OCI-LY7 (cell line): ENCODE measurements around the gene MOGAT2. TPM values are rescaled to one million over a fixed set of nuclear protein-coding genes. Genes with fewer than 3 reads are reported as not detected.

Experiments
- BruUV-seq: library from RNA; stranded (reverse); fragments of 400-500 nt; replicated peaks from 2 replicates; lab custom pipeline; 2021; lab: Mats Ljungman, UMichigan
- CTCF ChIA-PET: fragments of 300-600 bp; sonication (Branson Sonifier 250); formaldehyde crosslinking; loops from one replicate; lab custom pipeline; 2022; ENCODE audit warnings: antibody characterized with exemption; ENCODE audit not compliant: unreplicated experiment; lab: Charles Lee
- POLR2A ChIA-PET: fragments of 300-600 bp; sonication (Branson Sonifier 250); formaldehyde crosslinking; loops from one replicate; lab custom pipeline; 2022; ENCODE audit warnings: antibody characterized with exemption; lab: Charles Lee
- DNase-seq: peaks from one replicate; pipeline ENCODE4 v3.0.0-alpha.2; 2015; ENCODE audit warnings: low spot score
- H2AFZ ChIP-seq: fragments of 200-600 bp; sonication (generic), shearing (Covaris generic); 2 replicates; pipeline ENCODE4 v1.6.1; 2014; ENCODE audit warnings: mild to moderate bottlenecking, antibody characterized with exemption, low read length, moderate library complexity
- H3K27ac ChIP-seq: fragments of 200-600 bp; sonication (generic); 2 replicates; pipeline ENCODE4 v1.5.1; 2014; ENCODE audit warnings: mixed run types, low read depth, mild to moderate bottlenecking, moderate library complexity, low read length, inconsistent platforms; ENCODE audit not compliant: poor library complexity, severe bottlenecking
- H3K36me3 ChIP-seq: fragments of 200-600 bp; sonication (generic); 2 replicates; pipeline ENCODE4 v1.6.1; 2014; ENCODE audit warnings: mild to moderate bottlenecking, antibody characterized with exemption, low read length, moderate library complexity, mixed read lengths; ENCODE audit not compliant: insufficient read depth
- H3K4me1 ChIP-seq: fragments of 200-600 bp; sonication (generic); 2 replicates; pipeline ENCODE4 v1.5.1; 2014; ENCODE audit warnings: mild to moderate bottlenecking, low read length; ENCODE audit not compliant: insufficient read depth, poor library complexity, severe bottlenecking
- H3K4me2 ChIP-seq: fragments of 200-600 bp; sonication (generic); 2 replicates; pipeline ENCODE4 v1.6.1; 2014; ENCODE audit warnings: mild to moderate bottlenecking, low read length
- H3K4me3 ChIP-seq: fragments of 200-600 bp; sonication (generic); 2 replicates; pipeline ENCODE4 v1.5.1; 2014; ENCODE audit warnings: mild to moderate bottlenecking, low read depth, low read length; ENCODE audit not compliant: poor library complexity, severe bottlenecking
- H3K79me2 ChIP-seq: fragments of 200-600 bp; sonication (generic); 2 replicates; pipeline ENCODE4 v1.6.1; 2016; ENCODE audit warnings: low read depth, mild to moderate bottlenecking, low read length, moderate library complexity, mixed read lengths; ENCODE audit not compliant: insufficient read depth
- H3K9me2 ChIP-seq: fragments of 200-600 bp; sonication (generic); 2 replicates; pipeline ENCODE4 v1.6.1; 2016; ENCODE audit warnings: mild to moderate bottlenecking, low read length, mixed read lengths; ENCODE audit not compliant: insufficient read depth
- H3K9me3 ChIP-seq: fragments of 200-600 bp; sonication (generic); 2 replicates; pipeline ENCODE4 v1.6.1; 2014; ENCODE audit warnings: mild to moderate bottlenecking, mixed run types, low read length, mixed read lengths
- H4K20me1 ChIP-seq: fragments of 200-600 bp; sonication (generic); 2 replicates; pipeline ENCODE4 v1.6.1; 2014; ENCODE audit warnings: mild to moderate bottlenecking, antibody characterized with exemption, low read length, moderate library complexity, mixed read lengths; ENCODE audit not compliant: insufficient read depth
- EZH2phosphoT487 ChIP-seq: fragments of 200-600 bp; sonication (generic); IDR thresholded peaks from 2 replicates; pipeline ENCODE4 v1.6.1; 2018; ENCODE audit warnings: low read depth, borderline replicate concordance, mild to moderate bottlenecking, mixed run types, antibody characterized with exemption, low read length, moderate library complexity, mixed read lengths
- intact Hi-C: fragments of 100-400 bp; cut with micrococcal nuclease; formaldehyde crosslinking; loops from one replicate; pipeline ENCODE4 v1.10.0; 2022; ENCODE audit not compliant: unreplicated experiment
- total RNA-seq, 2 experiments: library from RNA; depleted of rRNA in 1 of 2; stranded (reverse); fragments of >200 nt in 1 of 2; shearing (Covaris generic) in 1 of 2; gene quantifications; 2 replicates each; pipeline ENCODE4 v1.2.3, GENCODE V29; 2014 to 2022
- TF ChIP-seq, protein P1 (sequence below): fragments of 200-600 bp; sonication (generic); conservative IDR thresholded peaks from 2 replicates; pipeline ENCODE4 v1.5.1; 2014; ENCODE audit warnings: mild to moderate bottlenecking, antibody characterized with exemption, low read length, moderate library complexity, mixed read lengths

MOGAT2 gene
- total RNA-seq, 2 experiments from 2014 or later: not detected

DNA sequence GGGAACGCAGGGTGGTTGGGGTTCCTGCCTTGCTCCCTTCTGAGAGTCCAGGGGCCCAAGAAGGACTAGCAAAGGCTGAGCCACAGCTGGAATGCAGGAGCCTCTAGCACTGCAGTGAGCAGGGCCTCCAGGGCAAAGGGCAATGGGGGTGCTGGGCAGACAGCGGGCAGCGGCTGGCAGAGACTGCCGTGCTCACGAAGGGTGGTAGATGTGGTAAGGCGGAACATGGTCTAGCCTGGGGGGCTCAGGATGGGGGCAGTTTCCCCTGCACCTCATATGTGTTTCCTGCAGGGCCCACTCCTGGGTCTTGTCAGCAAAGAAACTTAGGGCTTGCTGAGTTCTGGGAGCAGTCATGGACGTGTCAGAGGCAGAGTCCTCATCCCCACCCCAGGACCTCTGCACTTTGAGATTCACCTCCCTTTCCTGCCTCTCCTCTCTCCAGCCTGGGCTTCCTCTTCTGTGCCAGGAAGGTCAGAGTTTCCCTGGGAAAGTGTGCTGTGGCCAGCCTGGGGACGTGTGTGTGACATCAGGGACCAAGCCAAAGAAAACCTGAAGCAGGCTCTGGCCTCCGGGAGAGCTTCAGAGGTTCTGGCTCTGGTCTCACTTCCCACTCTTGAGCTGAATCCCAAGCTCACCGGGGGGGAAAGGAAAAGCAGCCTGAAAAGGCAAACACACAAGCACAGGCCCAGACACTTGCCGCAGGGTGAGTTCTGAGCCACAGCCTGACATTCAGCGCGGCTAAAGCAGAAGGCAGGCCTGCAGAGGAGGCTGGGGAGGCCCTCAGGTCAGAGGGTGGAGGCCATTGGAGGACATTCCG, 4.4 kb downstream of the MOGAT2 start:
- POLR2A ChIA-PET: no interaction called here
- Histone ChIP-seq H2AFZ (no peak overlapping the region), H4K20me1 (no peaks in the 10 kb centered on the region), H3K79me2 (no peaks in the 10 kb centered on the region), H3K4me3 (no peak overlapping the region), H3K4me2 (no peak overlapping the region), H3K9me2 (no peaks in the 10 kb centered on the region), H3K27ac (no peak overlapping the region), H3K4me1 (no peaks in the 10 kb centered on the region), H3K9me3 (no peaks in the 10 kb centered on the region), H3K36me3 (no peaks in the 10 kb centered on the region)
- intact Hi-C loops: loop anchor here (5.0 kb wide), 1 partner anchor 145 kb away; no protein-coding TSS in a partner anchor
- no TSS peak for BruUV-seq
- DNase-seq: no peak
- CTCF ChIA-PET: no interaction called here
- TF ChIP-seq, protein P1, sequence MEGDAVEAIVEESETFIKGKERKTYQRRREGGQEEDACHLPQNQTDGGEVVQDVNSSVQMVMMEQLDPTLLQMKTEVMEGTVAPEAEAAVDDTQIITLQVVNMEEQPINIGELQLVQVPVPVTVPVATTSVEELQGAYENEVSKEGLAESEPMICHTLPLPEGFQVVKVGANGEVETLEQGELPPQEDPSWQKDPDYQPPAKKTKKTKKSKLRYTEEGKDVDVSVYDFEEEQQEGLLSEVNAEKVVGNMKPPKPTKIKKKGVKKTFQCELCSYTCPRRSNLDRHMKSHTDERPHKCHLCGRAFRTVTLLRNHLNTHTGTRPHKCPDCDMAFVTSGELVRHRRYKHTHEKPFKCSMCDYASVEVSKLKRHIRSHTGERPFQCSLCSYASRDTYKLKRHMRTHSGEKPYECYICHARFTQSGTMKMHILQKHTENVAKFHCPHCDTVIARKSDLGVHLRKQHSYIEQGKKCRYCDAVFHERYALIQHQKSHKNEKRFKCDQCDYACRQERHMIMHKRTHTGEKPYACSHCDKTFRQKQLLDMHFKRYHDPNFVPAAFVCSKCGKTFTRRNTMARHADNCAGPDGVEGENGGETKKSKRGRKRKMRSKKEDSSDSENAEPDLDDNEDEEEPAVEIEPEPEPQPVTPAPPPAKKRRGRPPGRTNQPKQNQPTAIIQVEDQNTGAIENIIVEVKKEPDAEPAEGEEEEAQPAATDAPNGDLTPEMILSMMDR: no peak
- TF ChIP-seq EZH2phosphoT487: no peak

DNA sequence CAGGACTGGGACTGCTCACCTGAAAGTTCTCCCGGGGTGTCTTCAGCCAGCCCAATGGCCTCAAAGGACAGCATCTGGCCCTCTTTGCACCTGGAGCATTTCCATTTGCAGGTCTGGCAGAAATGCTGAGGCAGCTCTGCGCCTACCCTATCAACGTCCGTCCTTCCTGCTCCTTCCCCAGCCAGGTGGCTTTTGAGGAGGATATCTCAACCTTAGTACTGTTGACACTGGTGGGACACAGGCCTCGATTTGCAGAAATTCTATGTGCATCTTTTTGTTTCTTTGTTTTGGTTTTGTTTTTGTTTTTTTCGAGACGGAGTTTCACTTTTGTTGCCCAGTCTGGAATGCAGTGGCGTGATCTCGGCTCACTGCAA, 5.0 kb downstream of the MOGAT2 start:
- H3K4me3 ChIP-seq: no peak overlapping the region
- BruUV-seq: no TSS peak
- no peak for DNase-seq
- no peak overlapping the region for H3K4me2 ChIP-seq
- no peaks in the 10 kb centered on the region for H3K9me3 ChIP-seq
- intact Hi-C loops: loop anchor here (1.0 to 5.0 kb wide), 3 partner anchors 46 to 431 kb away; partner anchors contain the start of gene DGAT2
- no peaks in the 10 kb centered on the region for H3K9me2 ChIP-seq
- no peaks in the 10 kb centered on the region for H3K4me1 ChIP-seq
- ChIA-PET CTCF (no interaction called here), POLR2A (no interaction called here)
- H2AFZ ChIP-seq: no peak overlapping the region
- H3K27ac ChIP-seq: no peak overlapping the region
- H3K36me3 ChIP-seq: no peaks in the 10 kb centered on the region
- TF ChIP-seq, protein P1: no peak
- no peak for TF ChIP-seq EZH2phosphoT487
- no peaks in the 10 kb centered on the region for H3K79me2 ChIP-seq
- H4K20me1 ChIP-seq: no peaks in the 10 kb centered on the region
